ENCODE data around the gene TRIM29.

DNA sequence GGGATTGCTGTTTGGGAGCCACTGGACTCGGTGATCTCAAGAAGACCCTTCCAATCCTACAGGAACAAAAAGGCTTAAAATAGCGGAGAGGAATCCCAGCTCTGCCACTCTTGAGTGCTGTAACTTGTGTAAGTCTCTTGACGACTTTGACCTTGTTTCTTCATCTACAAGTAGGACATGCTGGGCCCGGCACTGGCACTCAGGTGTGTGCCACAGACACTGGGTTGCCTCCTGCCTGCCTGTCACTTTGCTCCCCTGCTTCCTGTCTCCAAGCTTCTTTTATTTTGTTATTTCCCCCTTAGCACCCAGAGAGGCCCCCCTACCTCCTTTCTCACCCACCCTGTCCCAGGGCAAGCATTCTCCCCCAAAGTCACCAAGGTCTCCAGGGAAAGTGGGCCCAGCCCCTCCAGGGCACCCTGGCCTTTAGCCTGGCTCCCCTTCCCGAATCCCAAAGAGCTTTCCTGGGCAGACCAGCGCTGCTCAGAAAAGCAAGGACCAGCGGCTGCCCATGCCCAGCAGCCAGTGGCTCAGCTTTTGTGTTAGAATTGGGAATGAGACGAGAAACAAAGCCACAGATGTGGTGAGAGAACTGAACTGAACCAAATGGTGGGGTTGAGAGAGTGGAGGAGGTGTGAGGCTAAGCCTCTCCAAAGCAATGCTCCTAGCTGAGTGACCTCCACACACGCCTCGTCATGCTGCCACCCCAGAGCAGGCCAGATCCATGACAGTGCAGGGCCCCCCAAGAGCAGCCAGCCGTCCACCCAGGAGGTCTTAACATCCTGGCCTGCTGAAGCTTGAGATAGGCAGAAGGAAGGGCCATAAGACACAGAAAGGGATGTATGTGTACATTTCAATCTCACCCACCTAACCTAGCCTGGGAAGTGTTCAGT, 4.5 kb downstream of the TRIM29 start:
- TF ChIP-seq, protein P1, sequence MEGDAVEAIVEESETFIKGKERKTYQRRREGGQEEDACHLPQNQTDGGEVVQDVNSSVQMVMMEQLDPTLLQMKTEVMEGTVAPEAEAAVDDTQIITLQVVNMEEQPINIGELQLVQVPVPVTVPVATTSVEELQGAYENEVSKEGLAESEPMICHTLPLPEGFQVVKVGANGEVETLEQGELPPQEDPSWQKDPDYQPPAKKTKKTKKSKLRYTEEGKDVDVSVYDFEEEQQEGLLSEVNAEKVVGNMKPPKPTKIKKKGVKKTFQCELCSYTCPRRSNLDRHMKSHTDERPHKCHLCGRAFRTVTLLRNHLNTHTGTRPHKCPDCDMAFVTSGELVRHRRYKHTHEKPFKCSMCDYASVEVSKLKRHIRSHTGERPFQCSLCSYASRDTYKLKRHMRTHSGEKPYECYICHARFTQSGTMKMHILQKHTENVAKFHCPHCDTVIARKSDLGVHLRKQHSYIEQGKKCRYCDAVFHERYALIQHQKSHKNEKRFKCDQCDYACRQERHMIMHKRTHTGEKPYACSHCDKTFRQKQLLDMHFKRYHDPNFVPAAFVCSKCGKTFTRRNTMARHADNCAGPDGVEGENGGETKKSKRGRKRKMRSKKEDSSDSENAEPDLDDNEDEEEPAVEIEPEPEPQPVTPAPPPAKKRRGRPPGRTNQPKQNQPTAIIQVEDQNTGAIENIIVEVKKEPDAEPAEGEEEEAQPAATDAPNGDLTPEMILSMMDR (IDR thresholded peaks at IDR 0.05), result no peak
- no peak for TF ChIP-seq POLR2A (IDR thresholded peaks at IDR 0.05)
